DMS153 treated with DMSO at 0.1 percent for 48 hours (cell line): ENCODE results near the gene BBS1.

Source experiments
- DNase-seq: peaks from one replicate; lab custom pipeline; 2025; ENCODE audit not compliant: unreplicated experiment; lab: John Stamatoyannopoulos, UW

The BBS1 gene

GRCh38 chr11:66477263-66478201, 32.9 kb upstream of the BBS1 start:
- DNase-seq: no peak

DNA sequence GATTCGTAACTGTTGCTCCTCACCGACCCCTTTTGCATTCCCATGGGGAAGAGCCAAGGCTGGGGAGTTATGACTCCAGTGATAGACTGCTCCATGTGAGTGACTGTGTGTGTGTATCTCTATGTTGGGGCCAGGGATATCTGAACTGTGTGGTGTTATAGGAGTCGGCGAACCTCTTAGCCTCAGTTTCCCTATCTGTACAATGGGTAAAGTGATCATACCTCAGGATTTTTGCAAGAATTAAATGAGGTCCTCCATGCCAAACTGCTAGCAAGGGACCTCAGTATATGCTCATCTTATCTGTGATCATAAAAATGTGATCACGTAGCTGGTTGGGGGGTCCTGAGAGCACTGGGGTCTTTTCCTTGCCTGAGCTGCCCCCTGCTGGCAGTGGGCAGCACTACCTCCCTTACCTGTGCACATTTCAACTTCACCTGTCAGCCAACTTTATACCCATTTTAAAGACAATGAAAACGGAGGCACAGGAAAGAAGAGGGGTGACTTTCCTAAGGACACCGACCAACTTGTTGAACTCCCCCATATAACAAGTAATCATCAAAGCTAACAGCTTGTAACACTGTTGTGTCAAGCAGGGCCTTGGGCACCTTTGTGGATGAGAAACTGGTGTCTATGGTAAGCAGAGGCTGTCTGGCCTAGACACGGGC, 31.6 kb upstream of the BBS1 start:
- no peak for DNase-seq

DNA sequence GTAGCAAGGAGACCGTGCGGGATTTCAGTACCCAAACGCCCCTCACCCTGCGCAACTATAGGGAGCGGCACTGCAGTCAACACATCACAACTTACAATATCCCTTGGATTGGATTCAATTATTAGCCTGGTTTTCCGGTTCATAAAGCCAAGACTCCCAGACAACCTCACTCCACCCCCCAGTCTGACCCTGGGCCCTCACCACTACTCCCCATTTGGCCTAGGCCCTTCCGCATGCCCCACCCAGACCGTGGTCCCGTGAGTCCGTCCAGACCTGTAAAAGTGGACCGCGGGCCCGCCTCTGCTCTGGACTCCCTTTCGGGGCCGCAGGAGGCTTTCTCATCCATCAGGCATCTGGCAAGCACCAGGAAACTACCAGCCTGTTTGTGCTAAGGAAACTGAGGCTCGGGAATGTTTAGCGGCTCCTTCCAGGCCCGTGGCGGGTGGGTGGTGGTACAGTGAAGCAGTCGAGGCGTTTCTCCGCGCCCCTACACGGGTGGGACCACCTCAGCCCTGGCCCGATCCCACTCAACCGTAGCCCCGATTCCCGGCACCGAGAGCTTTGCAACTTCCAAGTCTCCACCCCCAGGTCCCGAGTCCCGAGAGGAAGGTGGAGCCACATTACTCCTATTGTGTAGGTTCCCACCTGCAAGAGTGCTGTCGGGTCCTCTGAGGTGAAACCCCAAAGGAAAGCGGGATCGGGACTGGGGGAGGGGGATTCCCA, 30.9 kb upstream of the BBS1 start:
- peak; percentile 57 for DNase-seq

DNA sequence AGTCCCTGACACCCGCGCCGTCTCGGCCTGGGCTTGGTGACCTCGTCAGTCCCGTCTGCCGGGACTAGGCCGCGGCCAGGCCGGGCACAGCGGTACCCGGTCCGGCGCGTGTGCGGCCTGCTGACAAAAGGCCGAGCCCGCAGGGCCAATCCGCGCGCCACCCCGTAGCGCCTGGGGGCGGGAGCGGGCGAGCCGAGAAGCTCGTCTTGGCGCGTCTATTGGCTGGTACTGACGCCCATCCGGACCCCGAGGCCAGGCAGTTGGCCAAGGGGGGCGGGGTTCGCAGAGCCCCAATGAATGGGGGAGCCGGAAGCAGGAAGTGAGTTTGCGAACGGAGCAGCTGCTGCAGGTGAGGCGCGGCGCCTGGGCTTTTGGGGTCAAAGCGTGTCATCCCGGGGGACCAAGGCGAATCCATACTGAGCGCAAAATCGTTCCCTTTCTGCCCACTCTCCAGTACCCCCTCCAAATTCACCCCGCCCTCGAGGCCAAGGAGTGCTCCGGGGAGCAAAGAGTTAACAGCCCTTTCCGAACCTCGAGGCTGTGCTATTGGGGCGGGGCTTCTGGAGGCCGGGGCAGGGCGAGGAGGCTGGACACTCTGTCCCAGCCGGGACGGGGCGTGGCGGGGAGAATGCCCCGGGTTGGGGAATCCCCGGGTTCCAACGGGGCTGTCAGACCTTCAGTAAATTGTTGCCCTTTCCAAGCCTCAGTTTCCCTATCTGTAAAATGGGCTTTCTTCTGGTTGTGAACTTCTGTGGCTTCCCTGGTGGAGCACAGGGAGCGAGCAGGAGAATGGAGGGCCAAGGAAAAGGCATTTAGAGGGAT, 30.1 kb upstream of the BBS1 start, which contains the start of gene DPP3:
Gene DPP3, plus strand, starts transcription at position 318 of the 822 bp plus-strand sequence. CDS start 1,767 bp downstream, outside the sequence.
- DNase-seq: peak; percentile 98

DNA sequence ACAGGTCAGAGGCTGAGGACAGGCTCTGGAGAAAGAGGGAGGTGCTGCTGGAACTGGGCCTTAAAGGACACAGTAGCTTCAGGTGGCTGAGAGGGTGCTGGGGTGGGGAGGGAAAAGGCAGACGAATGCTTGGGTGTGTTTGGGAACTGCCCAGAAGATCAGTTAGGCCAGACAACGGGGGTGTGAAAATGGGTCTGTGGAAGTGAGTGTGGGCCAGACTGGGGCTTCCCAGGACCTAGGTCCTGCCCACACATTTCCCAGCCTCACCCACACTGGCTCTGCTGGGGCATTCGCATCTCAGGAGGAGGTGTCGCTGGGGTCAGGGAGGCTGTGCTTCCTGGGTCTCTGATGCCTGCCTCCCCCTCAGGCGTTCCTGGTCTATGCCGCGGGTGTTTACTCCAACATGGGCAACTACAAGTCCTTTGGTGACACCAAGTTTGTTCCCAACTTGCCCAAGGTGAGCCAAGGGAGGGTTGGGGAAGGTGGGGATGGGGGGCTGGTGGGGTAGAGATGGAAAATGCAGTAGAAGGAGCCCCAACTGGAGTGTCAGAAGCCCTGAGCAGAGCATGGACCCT, 25.5 kb upstream of the BBS1 start:
- no peak for DNase-seq

- no peak for DNase-seq
These were observed 21.5 kb upstream of the BBS1 start for GRCh38 chr11:66488957-66489356.

GRCh38 chr11:66489636-66490035, 20.8 kb upstream of the BBS1 start:
- DNase-seq: peak; percentile 47

- no peak for DNase-seq
These were observed 19.0 kb upstream of the BBS1 start for GRCh38 chr11:66491315-66491935.

GRCh38 chr11:66492161-66492865, 18.1 kb upstream of the BBS1 start:
- DNase-seq: no peak

GRCh38 chr11:66493130-66493529, 17.3 kb upstream of the BBS1 start:
- no peak for DNase-seq

- DNase-seq: no peak
These were observed 16.0 kb upstream of the BBS1 start for GRCh38 chr11:66494458-66494857.

DNA sequence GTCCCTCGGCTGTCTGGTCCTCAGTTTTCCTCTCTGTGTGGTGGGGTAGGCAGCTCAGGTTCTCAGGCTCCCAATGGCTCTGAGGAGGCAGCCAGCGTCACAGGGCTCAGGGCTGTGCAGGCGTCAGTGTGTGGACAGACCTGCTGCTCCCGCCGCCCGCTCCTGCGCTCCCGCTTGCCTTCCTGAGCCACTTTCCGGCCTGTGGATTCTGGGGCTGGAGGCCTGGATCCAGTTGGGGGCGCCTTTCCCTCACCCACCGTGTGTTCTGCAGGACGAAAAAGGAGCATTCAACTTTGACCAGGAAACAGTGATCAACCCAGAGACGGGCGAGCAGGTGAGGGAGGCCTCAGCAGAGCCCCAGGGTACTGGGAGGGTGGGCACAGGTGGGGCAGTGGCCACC, 15.5 kb upstream of the BBS1 start:
- DNase-seq: no peak

DNA sequence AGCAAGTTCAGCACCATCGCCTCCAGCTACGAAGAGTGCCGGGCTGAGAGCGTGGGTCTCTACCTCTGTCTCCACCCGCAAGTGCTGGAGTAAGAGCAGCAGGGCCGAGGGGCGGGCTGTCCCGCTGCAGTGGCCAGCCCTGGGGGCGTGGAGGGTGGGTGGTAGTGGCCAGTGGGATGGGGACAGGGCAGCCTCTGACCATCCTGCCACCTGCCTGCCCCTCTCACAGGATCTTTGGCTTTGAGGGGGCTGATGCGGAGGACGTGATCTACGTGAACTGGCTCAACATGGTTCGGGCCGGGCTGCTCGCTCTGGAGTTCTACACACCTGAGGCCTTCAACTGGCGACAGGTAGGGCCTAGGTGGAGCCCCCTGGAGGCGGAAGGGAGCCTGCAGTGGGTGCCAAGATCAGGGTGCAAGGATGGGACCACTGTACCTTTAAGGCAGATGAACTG, 15.0 kb upstream of the BBS1 start:
- DNase-seq: no peak

DNA sequence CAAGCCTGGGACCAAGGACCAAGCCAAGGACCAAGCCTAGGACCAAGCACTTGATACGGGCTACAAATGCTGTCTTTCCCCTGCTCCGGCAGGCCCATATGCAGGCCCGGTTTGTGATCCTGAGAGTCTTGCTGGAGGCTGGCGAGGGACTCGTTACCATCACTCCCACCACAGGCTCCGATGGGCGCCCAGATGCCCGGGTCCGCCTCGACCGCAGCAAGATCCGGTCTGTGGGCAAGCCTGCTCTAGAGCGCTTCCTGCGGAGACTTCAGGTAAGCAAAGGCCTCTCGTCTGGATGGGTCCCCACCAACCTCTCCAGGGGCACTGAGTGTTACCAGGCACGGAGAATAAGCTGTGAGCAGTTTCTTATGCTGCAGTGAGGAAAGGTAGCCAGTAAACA, 13.2 kb upstream of the BBS1 start:
- DNase-seq: no peak

DNA sequence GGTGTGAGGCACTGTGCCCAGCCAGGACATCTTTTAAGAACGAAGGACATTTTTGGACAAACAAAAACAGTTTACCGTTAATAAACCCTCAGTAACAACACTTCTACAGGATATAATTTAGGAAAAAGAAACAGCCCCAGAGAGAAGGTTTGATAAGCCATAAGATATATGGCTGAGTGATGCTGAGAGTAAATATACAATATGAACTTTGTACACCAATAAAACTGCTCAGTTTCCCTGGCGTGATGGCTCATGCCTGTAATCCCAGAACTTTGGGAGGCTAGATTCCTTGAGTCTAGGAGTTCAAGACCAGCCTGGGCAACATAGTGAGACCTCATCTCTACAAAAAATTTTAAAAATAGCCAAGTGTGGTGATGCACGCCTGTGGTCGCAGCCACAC, 11.9 kb upstream of the BBS1 start:
- DNase-seq: no peak

DNA sequence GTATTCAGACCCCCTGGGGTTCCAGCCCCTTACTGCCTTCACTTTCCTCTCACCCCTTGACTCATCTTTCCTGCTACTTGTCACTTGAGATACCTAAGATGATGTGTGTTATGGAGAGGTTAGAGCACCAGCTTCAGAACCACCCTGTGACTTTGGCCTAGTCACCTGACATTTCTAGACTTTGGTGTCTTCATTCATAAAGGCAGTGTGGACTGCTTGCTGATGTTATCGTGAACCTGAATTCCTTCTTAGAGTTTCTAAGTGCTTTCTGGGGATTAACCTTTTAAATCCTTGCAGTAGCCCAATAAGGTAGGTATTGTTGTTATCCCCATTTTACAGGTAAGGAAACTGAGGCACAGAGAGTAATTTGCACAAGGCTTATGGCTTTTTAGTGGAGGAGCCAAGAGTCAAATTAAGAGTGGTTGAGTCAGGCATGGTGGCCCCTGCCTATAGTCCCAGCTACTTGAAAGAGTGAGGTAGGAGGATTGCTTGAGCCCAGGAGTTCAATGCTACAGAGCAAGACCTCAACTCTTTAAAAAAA, 5.1 kb upstream of the BBS1 start:
- DNase-seq: no peak

- no peak for DNase-seq
These were observed 1.3 kb upstream of the BBS1 start for GRCh38 chr11:66509131-66509561.

- no peak for DNase-seq
These were observed 530 bp downstream of the BBS1 start for GRCh38 chr11:66510990-66511339.

DNA sequence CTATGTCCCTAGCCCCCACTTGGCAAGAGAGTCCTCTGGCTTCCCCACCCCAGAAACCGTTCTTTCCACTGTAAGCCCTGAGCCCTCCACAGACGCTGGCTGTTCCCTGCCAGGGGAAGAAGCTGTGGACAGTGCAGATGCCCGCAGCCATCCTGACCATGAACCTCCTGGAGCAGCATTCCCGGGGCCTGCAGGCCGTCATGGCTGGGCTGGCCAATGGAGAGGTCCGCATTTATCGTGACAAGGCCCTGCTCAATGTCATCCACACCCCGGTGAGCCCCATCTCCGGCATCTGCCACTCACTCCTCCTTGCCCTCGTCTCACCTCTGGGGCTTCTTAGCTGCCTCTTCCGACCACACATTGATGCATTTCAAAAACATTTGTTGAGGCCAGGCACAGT, 13.2 kb downstream of the BBS1 start:
- no peak for DNase-seq
